ENCODE data around the gene AKNA.
"Not testable (repeated sequence)": the region's sequence is repeated elsewhere in the genome, so short reads cannot be mapped to it uniquely, and the experiment has no call there.

The AKNA gene

DNA sequence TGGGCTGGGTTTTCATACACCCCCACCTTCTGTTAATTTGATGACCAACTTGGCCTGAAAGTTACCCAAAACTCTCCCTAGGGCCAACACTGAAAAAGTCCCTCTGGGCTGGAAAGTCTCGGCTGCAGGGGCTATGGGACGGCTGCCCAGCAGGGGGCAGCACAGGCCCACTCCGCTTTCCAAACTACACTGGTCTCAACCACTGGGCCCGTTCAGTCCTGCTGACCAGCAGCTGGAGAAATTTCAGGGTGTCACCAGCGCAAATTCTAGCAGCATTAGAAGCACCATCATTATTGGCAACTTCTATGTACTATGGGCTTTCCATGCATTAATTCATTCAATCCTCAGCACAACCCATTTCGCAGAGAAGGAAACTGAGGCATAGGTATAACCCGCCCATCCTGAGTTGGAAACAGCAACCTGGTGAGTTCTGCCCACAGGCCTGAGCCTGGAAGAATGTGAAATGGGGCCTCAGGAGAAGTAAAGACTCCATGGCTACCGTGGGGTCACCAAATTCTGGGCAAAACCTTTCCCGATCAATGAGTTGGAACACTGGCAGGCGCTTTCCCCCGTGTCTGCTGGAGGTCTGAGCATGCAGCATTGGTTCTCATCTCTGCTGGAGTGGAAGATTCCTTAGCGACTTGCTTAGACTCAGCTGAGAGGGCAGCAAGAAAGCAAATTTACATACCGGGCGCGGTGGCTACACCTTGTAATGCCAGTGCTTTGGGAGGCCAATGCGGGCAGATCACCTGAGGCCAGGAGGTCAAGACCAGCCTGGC is 48.5 kb downstream of the AKNA start:
- peak; percentile 50 for DNase-seq (ENCODE audit: low read depth)

DNA sequence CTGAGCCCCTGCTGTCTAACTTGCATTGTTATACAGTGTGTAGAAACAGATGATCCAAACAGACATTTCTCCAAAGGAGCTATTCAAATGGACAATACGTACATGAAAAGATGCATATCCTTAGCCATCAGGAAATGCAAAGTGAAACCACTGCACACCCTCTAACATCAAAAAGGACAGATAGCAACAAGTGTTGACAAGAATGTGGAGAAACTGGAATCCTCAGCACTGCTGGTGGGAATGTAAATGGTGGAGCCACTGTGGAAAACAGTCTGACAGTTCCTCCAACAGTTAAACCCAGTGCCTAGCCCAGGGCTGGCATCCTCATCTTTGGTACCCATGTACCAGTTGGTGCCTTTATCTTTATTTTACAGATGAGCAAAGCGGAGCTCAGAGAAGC is 49.6 kb downstream of the AKNA start:
- DNase-seq (ENCODE audit: low read depth): no peak

GRCh38 chr9:114336699-114337395 is 50.9 kb downstream of the AKNA start:
- no peak for DNase-seq (ENCODE audit: low read depth)

- no peak for DNase-seq (ENCODE audit: low read depth)
Observed at GRCh38 chr9:114336157-114336556, 51.6 kb downstream of the AKNA start.

GRCh38 chr9:114335745-114336144 is 52.0 kb downstream of the AKNA start:
- no peak for DNase-seq (ENCODE audit: low read depth)

DNA sequence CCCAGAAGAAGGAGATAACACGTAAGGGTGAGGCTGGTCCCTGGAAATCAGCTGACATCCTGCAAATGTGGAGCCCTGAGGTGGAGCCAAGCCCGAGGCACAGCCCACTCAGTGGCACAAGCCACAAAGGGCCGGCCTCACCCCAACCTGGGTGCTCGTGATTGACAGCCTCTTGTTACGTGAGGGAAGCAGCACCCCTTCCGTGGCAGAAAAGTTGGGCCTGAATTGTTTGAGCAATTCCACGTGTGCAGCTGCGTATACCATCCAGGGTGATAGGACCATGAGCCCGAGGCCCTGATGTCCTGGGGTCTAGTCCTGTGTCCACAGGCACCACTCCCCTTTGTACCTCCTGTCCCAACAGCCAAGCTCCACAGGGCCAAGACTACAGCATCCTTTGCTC is 53.3 kb downstream of the AKNA start:
- no peak for DNase-seq (ENCODE audit: low read depth)

GRCh38 chr9:114333718-114334117 is 54.1 kb downstream of the AKNA start:
- DNase-seq (ENCODE audit: low read depth): not testable (repeated sequence)

DNA sequence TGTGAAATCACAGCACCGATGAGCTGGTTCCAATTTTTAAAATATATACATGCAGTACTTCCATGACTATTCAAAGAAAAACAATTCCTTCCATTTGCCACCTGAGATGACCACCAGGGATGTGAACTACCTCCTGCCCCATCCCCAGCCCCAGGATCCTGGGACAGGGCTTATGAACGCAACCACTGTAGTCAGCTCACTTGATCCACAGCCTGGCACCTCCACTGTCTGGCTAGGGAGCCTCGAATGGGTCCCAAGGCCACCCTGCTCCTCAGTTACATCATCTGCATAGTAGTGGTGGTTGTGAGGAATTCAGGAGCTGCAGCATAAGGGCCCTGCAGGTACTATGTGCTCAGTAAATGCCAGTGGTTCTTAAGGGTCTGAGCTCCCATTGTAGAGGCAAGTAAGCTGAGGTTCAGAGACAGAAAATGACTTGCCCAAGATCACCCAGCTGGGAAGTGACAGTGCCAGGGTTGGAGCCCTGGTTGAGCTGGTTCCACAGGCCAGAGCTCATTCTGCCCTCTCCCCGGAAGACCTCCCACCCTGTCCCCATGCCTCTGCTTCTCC is 55.2 kb downstream of the AKNA start:
- DNase-seq (ENCODE audit: low read depth): not testable (repeated sequence)

- not testable (repeated sequence) for DNase-seq (ENCODE audit: low read depth)
Observed at GRCh38 chr9:114331229-114332195, 56.3 kb downstream of the AKNA start.

DNA sequence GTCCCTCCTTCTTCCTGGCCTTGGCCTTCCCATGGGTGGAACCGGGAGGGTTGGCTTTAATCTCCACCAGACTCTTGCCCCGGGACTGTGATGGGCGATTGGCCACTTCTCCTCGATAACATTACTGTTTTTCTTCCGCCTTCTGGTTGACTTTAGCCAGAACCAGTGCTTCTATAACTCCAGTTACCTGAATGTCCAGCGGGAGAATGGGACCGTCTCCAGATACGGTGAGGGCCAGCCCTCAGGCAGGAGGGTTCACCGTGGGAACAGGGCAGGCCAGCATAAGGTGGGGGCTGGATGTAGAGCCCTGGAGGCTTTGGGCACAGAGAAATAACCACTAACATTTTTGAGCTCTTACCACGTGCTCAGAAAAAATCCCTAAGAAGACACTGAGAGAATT is 57.1 kb downstream of the AKNA start:
- DNase-seq (ENCODE audit: low read depth): no peak

- not testable (repeated sequence) for DNase-seq (ENCODE audit: low read depth)
Observed at GRCh38 chr9:114329625-114330022, 58.2 kb downstream of the AKNA start, which contains the start of gene ORM2. ORM2 (plus strand) TSS chr9:114329869; CDS start chr9:114329905, 36 bp downstream.

DNA sequence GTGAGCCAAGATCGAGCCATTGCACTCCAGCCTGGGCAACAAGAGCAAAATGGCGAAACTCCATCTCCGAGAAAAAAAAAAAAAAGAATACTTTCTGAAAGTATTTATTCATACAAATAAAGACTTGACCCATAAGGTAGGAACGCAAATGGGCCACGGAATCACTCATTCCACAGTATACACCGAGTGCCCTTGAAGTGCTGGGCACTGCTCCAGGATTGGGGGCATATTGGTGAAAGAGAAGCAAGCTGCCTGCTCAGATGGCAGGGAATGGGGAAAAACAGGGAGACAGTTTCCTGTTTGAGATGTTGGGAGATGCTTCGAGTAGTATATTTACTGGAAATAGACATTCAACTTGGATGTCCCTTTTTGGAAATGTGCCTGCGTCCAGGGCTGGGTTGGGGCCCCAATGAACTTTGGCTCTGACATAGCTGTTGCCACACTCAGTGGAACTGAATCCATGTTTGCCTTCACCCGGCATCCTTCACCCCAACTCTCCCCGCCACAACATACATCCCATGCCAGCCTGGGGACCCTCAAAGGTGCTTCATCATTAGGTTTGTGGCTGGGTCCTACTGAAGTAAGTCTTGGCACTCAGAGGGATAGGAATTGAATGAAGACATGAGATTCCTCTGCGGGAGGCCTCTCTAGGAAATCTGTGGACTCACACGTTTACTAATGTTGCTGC is 58.7 kb downstream of the AKNA start:
- DNase-seq (ENCODE audit: low read depth): not testable (repeated sequence)

DNA sequence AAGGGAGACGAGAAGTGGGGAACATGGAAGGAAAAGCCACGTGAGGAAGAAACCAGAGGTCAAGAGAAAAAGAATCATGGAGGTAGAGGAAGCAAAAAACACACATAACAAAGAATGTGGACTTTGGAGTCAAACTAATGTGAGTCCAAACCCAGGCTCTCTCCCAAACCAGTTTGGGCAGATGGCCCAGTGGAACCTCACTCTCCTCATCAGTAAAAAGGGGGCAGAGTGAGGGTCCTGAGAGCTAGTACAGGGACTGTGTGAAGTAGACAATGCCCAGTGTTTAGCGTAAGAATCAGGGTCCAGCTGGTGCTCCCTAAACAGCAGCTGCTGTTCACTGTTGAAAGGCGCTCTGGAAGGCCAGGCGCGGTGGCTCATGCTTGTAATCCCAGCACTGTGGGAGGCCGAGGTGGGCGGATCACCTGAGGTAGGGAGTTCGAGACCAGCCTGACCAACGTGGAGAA is 59.4 kb downstream of the AKNA start:
- not testable (repeated sequence) for DNase-seq (ENCODE audit: low read depth)

GRCh38 chr9:114327749-114328148 is 60.0 kb downstream of the AKNA start:
- DNase-seq (ENCODE audit: low read depth): no peak

DNA sequence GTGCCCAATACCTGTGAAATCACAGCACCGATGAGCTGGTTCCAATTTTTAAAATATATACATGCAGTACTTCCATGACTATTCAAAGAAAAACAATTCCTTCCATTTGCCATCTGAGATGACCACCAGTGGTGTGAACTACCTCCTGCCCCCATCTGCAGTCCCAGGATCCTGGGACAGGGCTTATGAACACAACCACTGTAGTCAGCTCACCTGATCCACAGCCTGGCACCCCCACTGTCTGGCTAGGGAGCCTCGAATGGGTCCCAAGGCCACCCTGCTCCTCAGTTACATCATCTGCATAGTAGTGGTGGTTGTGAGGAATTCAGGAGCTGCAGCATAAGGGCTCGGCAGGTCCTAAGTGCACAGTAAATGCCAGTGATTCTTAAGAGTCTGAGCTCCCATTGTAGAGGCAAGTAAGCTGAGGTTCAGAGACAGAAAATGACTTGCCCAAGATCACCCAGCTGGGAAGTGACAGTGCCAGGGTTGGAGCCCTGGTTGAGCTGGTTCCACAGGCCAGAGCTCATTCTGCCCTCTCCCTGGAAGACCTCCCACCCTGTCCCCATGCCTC is 62.0 kb downstream of the AKNA start:
- DNase-seq (ENCODE audit: low read depth): not testable (repeated sequence)

- DNase-seq (ENCODE audit: low read depth): not testable (repeated sequence)
Observed at GRCh38 chr9:114324965-114325364, 62.8 kb downstream of the AKNA start.

- no peak for DNase-seq (ENCODE audit: low read depth)
Observed at GRCh38 chr9:114324492-114324891, 63.3 kb downstream of the AKNA start.

- DNase-seq (ENCODE audit: low read depth): not testable (repeated sequence)
Observed at GRCh38 chr9:114323849-114324248, 63.9 kb downstream of the AKNA start.

GRCh38 chr9:114322831-114323531 is 64.8 kb downstream of the AKNA start, which contains the start of gene ORM1:
ORM1 (plus strand) TSS chr9:114323098; CDS start chr9:114323134, 36 bp downstream.
- not testable (repeated sequence) for DNase-seq (ENCODE audit: low read depth)

Measured in stimulated activated CD8-positive, alpha-beta memory T cell treated with anti-CD3 and anti-CD28 coated beads, Interleukin-4, amount 100 ng/mL, for 24 hours (primary cell).